RPMI7951 (cell line): ENCODE data around the gene TERT. TPM values are rescaled to one million over a fixed set of nuclear protein-coding genes. Genes with fewer than 3 reads are reported as not detected.
"Not testable (repeated sequence)": the region's sequence is repeated elsewhere in the genome, so short reads cannot be mapped to it uniquely, and the experiment has no call there.

Source experiments
- DNase-seq: peaks from one replicate; pipeline ENCODE4 v3.0.0-alpha.2; 2012; ENCODE audit warnings: low read depth
- total RNA-seq: library from RNA; depleted of rRNA; stranded (reverse); fragments of >200 nt; shearing (Covaris generic); gene quantifications from 2 replicates; pipeline ENCODE4 v1.2.3, GENCODE V29; 2014

The TERT gene
- total RNA-seq, 1 experiment from 2014 or later = not detected

GRCh38 chr5:1278656-1279442 is 16.0 kb downstream of the TERT start:
- DNase-seq = no peak

GRCh38 chr5:1278216-1278615 is 16.7 kb downstream of the TERT start:
- DNase-seq = no peak

GRCh38 chr5:1277781-1278180 is 17.1 kb downstream of the TERT start:
- DNase-seq = no peak

GRCh38 chr5:1277331-1277730 is 17.5 kb downstream of the TERT start:
- DNase-seq = no peak

- no peak for DNase-seq
These were observed 17.9 kb downstream of the TERT start for GRCh38 chr5:1276930-1277329.

GRCh38 chr5:1275397-1276391 is 19.2 kb downstream of the TERT start:
- not testable (repeated sequence) for DNase-seq

GRCh38 chr5:1274471-1274870 is 20.4 kb downstream of the TERT start:
- no peak for DNase-seq

GRCh38 chr5:1273745-1274144 is 21.1 kb downstream of the TERT start:
- DNase-seq = no peak

GRCh38 chr5:1272201-1272600 is 22.7 kb downstream of the TERT start:
- DNase-seq = no peak

GRCh38 chr5:1270933-1271914 is 23.6 kb downstream of the TERT start:
- DNase-seq = no peak

GRCh38 chr5:1270426-1270825 is 24.4 kb downstream of the TERT start:
- DNase-seq = no peak

GRCh38 chr5:1268666-1269065 is 26.2 kb downstream of the TERT start:
- no peak for DNase-seq

GRCh38 chr5:1268056-1268455 is 26.8 kb downstream of the TERT start:
- no peak for DNase-seq

- not testable (repeated sequence) for DNase-seq
These were observed 27.4 kb downstream of the TERT start for GRCh38 chr5:1267464-1267863.

GRCh38 chr5:1266791-1267190 is 28.1 kb downstream of the TERT start:
- no peak for DNase-seq

- no peak for DNase-seq
These were observed 29.1 kb downstream of the TERT start for GRCh38 chr5:1265461-1266455.

GRCh38 chr5:1265026-1265425 is 29.8 kb downstream of the TERT start:
- DNase-seq = no peak

GRCh38 chr5:1264211-1264610 is 30.7 kb downstream of the TERT start:
- no peak for DNase-seq

GRCh38 chr5:1262381-1262780 is 32.5 kb downstream of the TERT start:
- DNase-seq = peak; percentile 4

GRCh38 chr5:1261643-1262042 is 33.2 kb downstream of the TERT start:
- no peak for DNase-seq
